ENCODE results near the gene LYZL6.

Gene LYZL6

GRCh38 chr17:35948092-35948491 lies 4.6 kb upstream of the LYZL6 start:
- H3K9ac ChIP-seq (ENCODE audit: low read depth, low read length): no peak overlapping the region
- H2AFZ ChIP-seq (ENCODE audit: low read depth, low read length): no peak overlapping the region
- peaks cover 7% of the 10 kb centered on the region; the same call in 1 of the 2 replicates for H3K4me1 ChIP-seq (ENCODE audit: insufficient read depth, low read length)

GRCh38 chr17:35947156-35947585 lies 3.7 kb upstream of the LYZL6 start:
- peaks cover 5% of the 10 kb centered on the region for H3K27me3 ChIP-seq (ENCODE audit: insufficient read depth, low read length, poor library complexity)
- H3K4me3 ChIP-seq (ENCODE audit: low read depth in 1 of 2, low read length in 2 of 2): no peak overlapping the region
- no peaks in the 10 kb centered on the region for H4K20me1 ChIP-seq (ENCODE audit: insufficient read depth, low read length)
- H3K4me1 ChIP-seq (ENCODE audit: insufficient read depth, low read length): peaks cover 7% of the 10 kb centered on the region; the same call in 1 of the 2 replicates
- DNase-seq (peak; percentile 67), ATAC-seq (ENCODE audit: insufficient read depth, low read depth) (peak; percentile 87)
- H3K9me3 ChIP-seq (ENCODE audit: insufficient read depth, low read length, severe bottlenecking): no peaks in the 10 kb centered on the region
- H2AFZ ChIP-seq (ENCODE audit: low read depth, low read length): no peak overlapping the region
- H3K36me3 ChIP-seq (ENCODE audit: insufficient read depth, low read length): no peaks in the 10 kb centered on the region
- peak; percentile 83 for TF ChIP-seq CTCF (IDR thresholded peaks at IDR 0.05; ENCODE audit: borderline replicate concordance, extremely low read depth, low read length, poor library complexity, severe bottlenecking)
- no peak for TF ChIP-seq EZH2 (IDR thresholded peaks at IDR 0.05; ENCODE audit: borderline replicate concordance, low read depth, low read length, severe bottlenecking)
- H3K79me2 ChIP-seq (ENCODE audit: insufficient read depth, low read length): no peaks in the 10 kb centered on the region
- no peak overlapping the region for H3K4me2 ChIP-seq (ENCODE audit: insufficient read depth, low read length)
- no peak overlapping the region for H3K27ac ChIP-seq (ENCODE audit: low read length)
- no peak overlapping the region for H3K9ac ChIP-seq (ENCODE audit: low read depth, low read length)

More at GRCh38 chr17:35948092-35948491, 4.6 kb upstream of the LYZL6 start:
- DNase-seq (no peak), ATAC-seq (ENCODE audit: insufficient read depth, low read depth) (no peak)
- H3K36me3 ChIP-seq (ENCODE audit: insufficient read depth, low read length): no peaks in the 10 kb centered on the region
- no peaks in the 10 kb centered on the region for H3K79me2 ChIP-seq (ENCODE audit: insufficient read depth, low read length)
- H3K4me2 ChIP-seq (ENCODE audit: insufficient read depth, low read length): no peak overlapping the region
- H3K27me3 ChIP-seq (ENCODE audit: insufficient read depth, low read length, poor library complexity): peaks cover 5% of the 10 kb centered on the region
- no peak overlapping the region for H3K27ac ChIP-seq (ENCODE audit: low read length)
- no peak overlapping the region for H3K4me3 ChIP-seq (ENCODE audit: low read depth in 1 of 2, low read length in 2 of 2)
- no peaks in the 10 kb centered on the region for H3K9me3 ChIP-seq (ENCODE audit: insufficient read depth, low read length, severe bottlenecking)
- no peak for TF ChIP-seq CTCF (IDR thresholded peaks at IDR 0.05; ENCODE audit: borderline replicate concordance, extremely low read depth, low read length, poor library complexity, severe bottlenecking)
- no peak for TF ChIP-seq EZH2 (IDR thresholded peaks at IDR 0.05; ENCODE audit: borderline replicate concordance, low read depth, low read length, severe bottlenecking)
- no peaks in the 10 kb centered on the region for H4K20me1 ChIP-seq (ENCODE audit: insufficient read depth, low read length)

GRCh38 chr17:35944151-35944550 lies 638 bp upstream of the LYZL6 start:
- no peaks in the 10 kb centered on the region for H4K20me1 ChIP-seq (ENCODE audit: insufficient read depth, low read length)
- TF ChIP-seq EZH2 (IDR thresholded peaks at IDR 0.05; ENCODE audit: borderline replicate concordance, low read depth, low read length, severe bottlenecking): no peak
- TF ChIP-seq CTCF (IDR thresholded peaks at IDR 0.05; ENCODE audit: borderline replicate concordance, extremely low read depth, low read length, poor library complexity, severe bottlenecking): no peak
- ATAC-seq (ENCODE audit: insufficient read depth, low read depth) (no peak), DNase-seq (no peak)
- H3K27me3 ChIP-seq (ENCODE audit: insufficient read depth, low read length, poor library complexity): no peaks in the 10 kb centered on the region
- no peak overlapping the region for H3K9ac ChIP-seq (ENCODE audit: low read depth, low read length)
- no peaks in the 10 kb centered on the region for H3K9me3 ChIP-seq (ENCODE audit: insufficient read depth, low read length, severe bottlenecking)
- H3K36me3 ChIP-seq (ENCODE audit: insufficient read depth, low read length): no peaks in the 10 kb centered on the region
- H3K4me3 ChIP-seq (ENCODE audit: low read depth in 1 of 2, low read length in 2 of 2): no peak overlapping the region
- H3K4me2 ChIP-seq (ENCODE audit: insufficient read depth, low read length): no peak overlapping the region
- peaks cover 7% of the 10 kb centered on the region; the same call in 1 of the 2 replicates for H3K4me1 ChIP-seq (ENCODE audit: insufficient read depth, low read length)
- no peak overlapping the region for H2AFZ ChIP-seq (ENCODE audit: low read depth, low read length)
- H3K79me2 ChIP-seq (ENCODE audit: insufficient read depth, low read length): no peaks in the 10 kb centered on the region
- no peak overlapping the region for H3K27ac ChIP-seq (ENCODE audit: low read length)
